ENCODE data around the gene CPPED1.
"Not testable (repeated sequence)": the region's sequence is repeated elsewhere in the genome, so short reads cannot be mapped to it uniquely, and the experiment has no call there.

Gene CPPED1

GRCh38 chr16:12766853-12767252, 36.8 kb downstream of the CPPED1 start:
- no peak for DNase-seq (ENCODE audit: low spot score)

GRCh38 chr16:12766208-12766607, 37.5 kb downstream of the CPPED1 start:
- not testable (repeated sequence) for DNase-seq (ENCODE audit: low spot score)

GRCh38 chr16:12764813-12765488, 38.7 kb downstream of the CPPED1 start:
- no peak for DNase-seq (ENCODE audit: low spot score)

GRCh38 chr16:12763517-12763916, 40.2 kb downstream of the CPPED1 start:
- no peak for DNase-seq (ENCODE audit: low spot score)

- DNase-seq (ENCODE audit: low spot score), result no peak
These were observed 42.7 kb downstream of the CPPED1 start for GRCh38 chr16:12760819-12761611.

- no peak for DNase-seq (ENCODE audit: low spot score)
These were observed 44.8 kb downstream of the CPPED1 start for GRCh38 chr16:12758670-12759558.

- no peak for DNase-seq (ENCODE audit: low spot score)
These were observed 45.5 kb downstream of the CPPED1 start for GRCh38 chr16:12758031-12758669.

GRCh38 chr16:12757546-12757945, 46.1 kb downstream of the CPPED1 start:
- no peak for DNase-seq (ENCODE audit: low spot score)

- DNase-seq (ENCODE audit: low spot score), result no peak
These were observed 48.7 kb downstream of the CPPED1 start for GRCh38 chr16:12754824-12755543.

GRCh38 chr16:12753203-12754023, 50.3 kb downstream of the CPPED1 start:
- no peak for DNase-seq (ENCODE audit: low spot score)

- DNase-seq (ENCODE audit: low spot score), result no peak
These were observed 51.5 kb downstream of the CPPED1 start for GRCh38 chr16:12752159-12752558.

GRCh38 chr16:12750554-12750918, 53.2 kb downstream of the CPPED1 start:
- no peak for DNase-seq (ENCODE audit: low spot score)

GRCh38 chr16:12749076-12749475, 54.6 kb downstream of the CPPED1 start:
- no peak for DNase-seq (ENCODE audit: low spot score)

GRCh38 chr16:12747827-12748226, 55.9 kb downstream of the CPPED1 start:
- no peak for DNase-seq (ENCODE audit: low spot score)

- no peak for DNase-seq (ENCODE audit: low spot score)
These were observed 56.4 kb downstream of the CPPED1 start for GRCh38 chr16:12747261-12747660.

GRCh38 chr16:12744860-12745259, 58.8 kb downstream of the CPPED1 start:
- DNase-seq (ENCODE audit: low spot score), result no peak

GRCh38 chr16:12742741-12743140, 60.9 kb downstream of the CPPED1 start:
- no peak for DNase-seq (ENCODE audit: low spot score)

- DNase-seq (ENCODE audit: low spot score), result no peak
These were observed 62.6 kb downstream of the CPPED1 start for GRCh38 chr16:12740986-12741610.

GRCh38 chr16:12739738-12740137, 63.9 kb downstream of the CPPED1 start:
- DNase-seq (ENCODE audit: low spot score), result no peak

- no peak for DNase-seq (ENCODE audit: low spot score)
These were observed 66.1 kb downstream of the CPPED1 start for GRCh38 chr16:12737563-12737962.

Measured in germinal center (tissue), 1 donor.